Neural cell (in vitro differentiated cells): ENCODE measurements around the gene TNK2.

Experiments used
- EZH2 ChIP-seq: fragments of 200-600, 300-800 bp; shearing (Covaris generic), sonication (generic); IDR thresholded peaks from 2 replicates; pipeline ENCODE4 v1.6.1; 2014; ENCODE audit warnings: antibody characterized with exemption, low read length, borderline replicate concordance, mild to moderate bottlenecking; ENCODE audit not compliant: insufficient read depth, poor library complexity, severe bottlenecking
- TF ChIP-seq, protein P1 (sequence below): fragments of 450-650 bp; IDR thresholded peaks from 2 replicates; pipeline ENCODE4 v1.5.1; 2014; ENCODE audit warnings: antibody characterized with exemption, mild to moderate bottlenecking, moderate library complexity; ENCODE audit not compliant: poor library complexity, severe bottlenecking
- TF ChIP-seq, protein P2 (sequence below): IDR thresholded peaks from 2 replicates; pipeline ENCODE4 v1.6.1; 2012; ENCODE audit warnings: borderline replicate concordance

DNA sequence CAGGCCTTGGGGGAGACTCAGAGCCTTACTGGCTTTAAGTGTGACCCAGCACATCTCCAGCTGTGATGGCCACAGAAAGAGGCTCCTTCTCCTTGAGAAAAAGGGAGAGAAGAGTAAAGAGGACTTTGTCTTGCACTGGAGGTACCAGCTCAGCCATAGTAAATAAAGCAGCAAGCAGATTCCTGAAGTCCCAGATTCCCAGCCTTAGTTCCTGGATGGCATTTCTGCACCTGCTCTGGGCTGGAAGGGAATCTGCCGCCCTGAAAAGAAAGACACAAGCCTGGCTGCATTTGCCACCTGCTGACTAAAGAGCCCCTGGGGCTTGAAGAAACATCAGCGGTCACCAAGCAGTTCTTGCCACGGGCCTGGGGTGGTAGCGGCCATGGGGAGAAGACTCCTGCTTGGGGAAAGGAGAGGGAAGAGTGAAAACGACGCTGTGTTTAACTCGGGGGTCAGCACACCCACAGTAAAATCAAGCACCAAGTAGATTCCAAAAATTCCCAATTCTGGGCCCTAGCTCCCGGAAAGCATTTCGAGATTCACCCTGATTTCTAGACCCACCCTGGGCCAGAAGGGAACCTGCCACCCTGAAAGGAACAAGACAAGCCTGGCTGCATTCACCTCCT is 24.2 kb upstream of the TNK2 start:
- TF ChIP-seq, protein P1, sequence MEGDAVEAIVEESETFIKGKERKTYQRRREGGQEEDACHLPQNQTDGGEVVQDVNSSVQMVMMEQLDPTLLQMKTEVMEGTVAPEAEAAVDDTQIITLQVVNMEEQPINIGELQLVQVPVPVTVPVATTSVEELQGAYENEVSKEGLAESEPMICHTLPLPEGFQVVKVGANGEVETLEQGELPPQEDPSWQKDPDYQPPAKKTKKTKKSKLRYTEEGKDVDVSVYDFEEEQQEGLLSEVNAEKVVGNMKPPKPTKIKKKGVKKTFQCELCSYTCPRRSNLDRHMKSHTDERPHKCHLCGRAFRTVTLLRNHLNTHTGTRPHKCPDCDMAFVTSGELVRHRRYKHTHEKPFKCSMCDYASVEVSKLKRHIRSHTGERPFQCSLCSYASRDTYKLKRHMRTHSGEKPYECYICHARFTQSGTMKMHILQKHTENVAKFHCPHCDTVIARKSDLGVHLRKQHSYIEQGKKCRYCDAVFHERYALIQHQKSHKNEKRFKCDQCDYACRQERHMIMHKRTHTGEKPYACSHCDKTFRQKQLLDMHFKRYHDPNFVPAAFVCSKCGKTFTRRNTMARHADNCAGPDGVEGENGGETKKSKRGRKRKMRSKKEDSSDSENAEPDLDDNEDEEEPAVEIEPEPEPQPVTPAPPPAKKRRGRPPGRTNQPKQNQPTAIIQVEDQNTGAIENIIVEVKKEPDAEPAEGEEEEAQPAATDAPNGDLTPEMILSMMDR: no peak
- TF ChIP-seq, protein P2, sequence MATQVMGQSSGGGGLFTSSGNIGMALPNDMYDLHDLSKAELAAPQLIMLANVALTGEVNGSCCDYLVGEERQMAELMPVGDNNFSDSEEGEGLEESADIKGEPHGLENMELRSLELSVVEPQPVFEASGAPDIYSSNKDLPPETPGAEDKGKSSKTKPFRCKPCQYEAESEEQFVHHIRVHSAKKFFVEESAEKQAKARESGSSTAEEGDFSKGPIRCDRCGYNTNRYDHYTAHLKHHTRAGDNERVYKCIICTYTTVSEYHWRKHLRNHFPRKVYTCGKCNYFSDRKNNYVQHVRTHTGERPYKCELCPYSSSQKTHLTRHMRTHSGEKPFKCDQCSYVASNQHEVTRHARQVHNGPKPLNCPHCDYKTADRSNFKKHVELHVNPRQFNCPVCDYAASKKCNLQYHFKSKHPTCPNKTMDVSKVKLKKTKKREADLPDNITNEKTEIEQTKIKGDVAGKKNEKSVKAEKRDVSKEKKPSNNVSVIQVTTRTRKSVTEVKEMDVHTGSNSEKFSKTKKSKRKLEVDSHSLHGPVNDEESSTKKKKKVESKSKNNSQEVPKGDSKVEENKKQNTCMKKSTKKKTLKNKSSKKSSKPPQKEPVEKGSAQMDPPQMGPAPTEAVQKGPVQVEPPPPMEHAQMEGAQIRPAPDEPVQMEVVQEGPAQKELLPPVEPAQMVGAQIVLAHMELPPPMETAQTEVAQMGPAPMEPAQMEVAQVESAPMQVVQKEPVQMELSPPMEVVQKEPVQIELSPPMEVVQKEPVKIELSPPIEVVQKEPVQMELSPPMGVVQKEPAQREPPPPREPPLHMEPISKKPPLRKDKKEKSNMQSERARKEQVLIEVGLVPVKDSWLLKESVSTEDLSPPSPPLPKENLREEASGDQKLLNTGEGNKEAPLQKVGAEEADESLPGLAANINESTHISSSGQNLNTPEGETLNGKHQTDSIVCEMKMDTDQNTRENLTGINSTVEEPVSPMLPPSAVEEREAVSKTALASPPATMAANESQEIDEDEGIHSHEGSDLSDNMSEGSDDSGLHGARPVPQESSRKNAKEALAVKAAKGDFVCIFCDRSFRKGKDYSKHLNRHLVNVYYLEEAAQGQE: no peak
- no peak for TF ChIP-seq EZH2
